ENCODE results near the gene RNF220. TPM values are rescaled to one million over a fixed set of nuclear protein-coding genes. Genes with fewer than 3 reads are reported as not detected.

The RNF220 gene
- total and polyA plus RNA-seq, 2 experiments from 2014 or later, result 77.2 to 117 TPM

DNA sequence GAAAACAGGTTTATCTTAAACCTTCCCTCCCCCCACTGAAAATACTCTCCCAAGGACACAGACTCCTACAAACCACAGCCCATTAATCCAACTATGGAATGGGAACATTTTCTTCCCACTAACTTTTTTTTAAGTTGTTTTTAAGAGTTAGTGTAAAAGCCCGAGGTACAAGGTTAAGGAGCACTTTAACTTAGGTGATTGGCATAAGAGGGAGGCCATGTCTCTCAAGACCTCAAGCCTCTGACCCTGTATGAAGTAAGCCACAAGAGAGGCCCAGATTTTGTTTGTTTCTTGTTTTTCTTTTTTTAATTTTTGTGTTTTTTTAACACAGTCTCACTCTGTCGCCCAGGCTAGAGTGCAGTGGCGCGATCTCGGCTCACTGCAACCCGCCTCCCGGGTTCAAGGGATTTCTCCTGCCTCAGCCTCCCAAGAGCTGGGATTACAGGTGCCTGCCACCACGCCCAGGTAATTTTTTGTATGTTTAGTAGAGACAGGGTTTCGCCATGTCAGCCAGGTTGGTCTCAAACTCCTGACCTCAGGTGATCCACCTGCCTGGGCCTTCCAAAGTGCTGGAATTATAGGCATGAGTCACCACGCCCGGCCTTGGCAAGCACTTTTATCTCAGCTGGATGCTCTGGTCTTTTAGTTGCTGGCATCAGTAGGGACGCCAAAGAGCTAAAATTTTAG, 283.8 kb downstream of the RNF220 start:
- WGBS (ENCODE audit: low lambda C conversion rate, missing lambda C conversion rate), result 82% methylated on average over 12 of the region's 12 CpGs

DNA sequence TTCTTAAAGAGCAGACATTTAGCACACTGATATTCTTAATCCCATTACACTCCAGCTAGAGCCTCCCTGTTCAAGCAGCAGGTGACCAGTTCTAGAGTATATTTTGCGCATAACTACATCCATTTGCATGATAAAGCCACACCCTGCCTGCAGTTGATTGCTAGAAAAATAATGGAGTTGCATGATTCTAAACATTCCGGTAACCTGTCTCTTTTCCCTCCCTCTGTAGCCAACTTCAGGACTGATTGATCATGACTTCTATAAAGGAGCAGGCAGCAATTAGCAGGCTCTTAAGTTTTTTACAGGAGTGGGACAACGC, 284.4 kb downstream of the RNF220 start:
- Histone ChIP-seq H3K9me2 (replicated peaks; ENCODE audit: insufficient read depth) (no peaks in the 10 kb centered on the region), H3K27ac (no peak overlapping the region)
- no peak for DNase-seq (ENCODE audit: low spot score)

More for the DNA sequence above, 283.8 kb downstream of the RNF220 start:
- no peak overlapping the region for H2AFZ ChIP-seq
- H3K9me3 ChIP-seq (ENCODE audit: low read depth), result no peaks in the 10 kb centered on the region
- no peaks in the 10 kb centered on the region for H3K36me3 ChIP-seq (replicated peaks; ENCODE audit: insufficient read depth, low read depth)
- H4K20me1 ChIP-seq (ENCODE audit: insufficient read depth, poor library complexity, severe bottlenecking), result no peaks in the 10 kb centered on the region
- H3K4me3 ChIP-seq, result no peak overlapping the region
- no peak overlapping the region for H3K27ac ChIP-seq
- no peaks in the 10 kb centered on the region for H3K9me2 ChIP-seq (replicated peaks; ENCODE audit: insufficient read depth)
- no peak overlapping the region for H3K4me2 ChIP-seq
- no peak for DNase-seq (ENCODE audit: low spot score)
- no peaks in the 10 kb centered on the region for H3K27me3 ChIP-seq
- TF ChIP-seq, protein P1, sequence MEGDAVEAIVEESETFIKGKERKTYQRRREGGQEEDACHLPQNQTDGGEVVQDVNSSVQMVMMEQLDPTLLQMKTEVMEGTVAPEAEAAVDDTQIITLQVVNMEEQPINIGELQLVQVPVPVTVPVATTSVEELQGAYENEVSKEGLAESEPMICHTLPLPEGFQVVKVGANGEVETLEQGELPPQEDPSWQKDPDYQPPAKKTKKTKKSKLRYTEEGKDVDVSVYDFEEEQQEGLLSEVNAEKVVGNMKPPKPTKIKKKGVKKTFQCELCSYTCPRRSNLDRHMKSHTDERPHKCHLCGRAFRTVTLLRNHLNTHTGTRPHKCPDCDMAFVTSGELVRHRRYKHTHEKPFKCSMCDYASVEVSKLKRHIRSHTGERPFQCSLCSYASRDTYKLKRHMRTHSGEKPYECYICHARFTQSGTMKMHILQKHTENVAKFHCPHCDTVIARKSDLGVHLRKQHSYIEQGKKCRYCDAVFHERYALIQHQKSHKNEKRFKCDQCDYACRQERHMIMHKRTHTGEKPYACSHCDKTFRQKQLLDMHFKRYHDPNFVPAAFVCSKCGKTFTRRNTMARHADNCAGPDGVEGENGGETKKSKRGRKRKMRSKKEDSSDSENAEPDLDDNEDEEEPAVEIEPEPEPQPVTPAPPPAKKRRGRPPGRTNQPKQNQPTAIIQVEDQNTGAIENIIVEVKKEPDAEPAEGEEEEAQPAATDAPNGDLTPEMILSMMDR (IDR thresholded peaks at IDR 0.05; ENCODE audit: poor library complexity), result no peak
- TF ChIP-seq EZH2 (IDR thresholded peaks at IDR 0.05; ENCODE audit: borderline replicate concordance) (no peak), EZH2phosphoT487 (IDR thresholded peaks at IDR 0.05; ENCODE audit: low read depth, severe bottlenecking, unreplicated experiment) (no peak)
- H3K79me2 ChIP-seq, result no peaks in the 10 kb centered on the region
- H3K4me1 ChIP-seq (ENCODE audit: insufficient read depth), result no peaks in the 10 kb centered on the region

DNA sequence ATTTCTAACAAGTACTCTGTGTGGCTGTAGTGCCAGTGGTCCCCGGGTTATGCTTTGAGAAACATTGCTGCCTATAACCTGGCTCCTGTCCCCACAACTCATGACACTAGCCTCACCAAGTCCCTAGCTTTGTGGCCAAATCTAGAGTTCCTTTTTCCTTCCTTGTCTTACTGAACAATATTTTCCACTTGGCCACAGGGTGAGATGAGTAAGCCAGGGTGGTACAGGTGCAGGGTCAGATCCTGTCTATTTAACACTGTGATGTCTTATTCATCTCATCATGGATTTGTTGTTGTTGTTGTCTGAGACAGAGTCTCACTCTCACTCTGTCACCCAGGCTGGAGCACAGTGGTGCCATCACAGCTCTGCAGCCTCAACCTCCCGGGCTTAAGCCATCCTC, 288.1 kb downstream of the RNF220 start:
- H2AFZ ChIP-seq, result no peak overlapping the region
- H3K27me3 ChIP-seq, result no peaks in the 10 kb centered on the region
- no peaks in the 10 kb centered on the region for H3K9me2 ChIP-seq (replicated peaks; ENCODE audit: insufficient read depth)
- H3K4me1 ChIP-seq (ENCODE audit: insufficient read depth), result no peaks in the 10 kb centered on the region
- no peak overlapping the region for H3K4me2 ChIP-seq
- no peaks in the 10 kb centered on the region for H4K20me1 ChIP-seq (ENCODE audit: insufficient read depth, poor library complexity, severe bottlenecking)
- no peaks in the 10 kb centered on the region for H3K36me3 ChIP-seq (replicated peaks; ENCODE audit: insufficient read depth, low read depth)
- no peaks in the 10 kb centered on the region for H3K79me2 ChIP-seq
- no peaks in the 10 kb centered on the region for H3K9me3 ChIP-seq (ENCODE audit: low read depth)
- no peak overlapping the region for H3K4me3 ChIP-seq
- TF ChIP-seq EZH2phosphoT487 (IDR thresholded peaks at IDR 0.05; ENCODE audit: low read depth, severe bottlenecking, unreplicated experiment), result no peak
- no peak for TF ChIP-seq EZH2 (IDR thresholded peaks at IDR 0.05; ENCODE audit: borderline replicate concordance)
- TF ChIP-seq, protein P1 (IDR thresholded peaks at IDR 0.05; ENCODE audit: poor library complexity), result no peak
- DNase-seq (ENCODE audit: low spot score), result no peak
- H3K27ac ChIP-seq, result no peak overlapping the region
- 69% methylated on average over 2 of the region's 2 CpGs for WGBS (ENCODE audit: low lambda C conversion rate, missing lambda C conversion rate)

More for the DNA sequence above, 284.4 kb downstream of the RNF220 start:
- H3K4me2 ChIP-seq, result no peak overlapping the region
- no peak overlapping the region for H2AFZ ChIP-seq
- no peaks in the 10 kb centered on the region for H3K4me1 ChIP-seq (ENCODE audit: insufficient read depth)
- H3K9me3 ChIP-seq (ENCODE audit: low read depth), result no peaks in the 10 kb centered on the region
- no peaks in the 10 kb centered on the region for H3K79me2 ChIP-seq
- no peaks in the 10 kb centered on the region for H3K27me3 ChIP-seq
- 78% methylated on average over 3 of the region's 3 CpGs for WGBS (ENCODE audit: low lambda C conversion rate, missing lambda C conversion rate)
- no peak overlapping the region for H3K4me3 ChIP-seq
- TF ChIP-seq EZH2phosphoT487 (IDR thresholded peaks at IDR 0.05; ENCODE audit: low read depth, severe bottlenecking, unreplicated experiment) (no peak), EZH2 (IDR thresholded peaks at IDR 0.05; ENCODE audit: borderline replicate concordance) (no peak)
- TF ChIP-seq, protein P1 (IDR thresholded peaks at IDR 0.05; ENCODE audit: poor library complexity), result no peak
- no peaks in the 10 kb centered on the region for H3K36me3 ChIP-seq (replicated peaks; ENCODE audit: insufficient read depth, low read depth)
- no peaks in the 10 kb centered on the region for H4K20me1 ChIP-seq (ENCODE audit: insufficient read depth, poor library complexity, severe bottlenecking)
